Measurements from ENCODE around the gene PARD6G. TPM values are rescaled to one million over a fixed set of nuclear protein-coding genes. Genes with fewer than 3 reads are reported as not detected.
"Not testable (repeated sequence)": the region's sequence is repeated elsewhere in the genome, so short reads cannot be mapped to it uniquely, and the experiment has no call there.

Gene PARD6G
- total RNA-seq, 1 donor from 2014 or later: 6.5 TPM

- DNase-seq: peak; percentile 35
These were observed 8.6 kb downstream of the PARD6G start for GRCh38 chr18:80238651-80239260.

GRCh38 chr18:80237519-80237918, 9.8 kb downstream of the PARD6G start:
- H3K27me3 ChIP-seq; H3K4me1 ChIP-seq; ATAC-seq; H3K9me3 ChIP-seq; H3K4me3 ChIP-seq; intact Hi-C loops (cut with DNase I); H3K27ac ChIP-seq; H3K36me3 ChIP-seq; DNase-seq: not testable (repeated sequence)

More at GRCh38 chr18:80238651-80239260, 8.6 kb downstream of the PARD6G start:
- no peaks in the 10 kb centered on the region for H3K36me3 ChIP-seq
- no peak overlapping the region for H3K27ac ChIP-seq
- TF ChIP-seq CTCF (IDR thresholded peaks at IDR 0.05): no peak
- intact Hi-C loops (cut with DNase I): no loop called here
- H3K4me3 ChIP-seq: no peak overlapping the region
- no peaks in the 10 kb centered on the region for H3K4me1 ChIP-seq
- peak; percentile 20 for ATAC-seq
- H3K9me3 ChIP-seq: no peaks in the 10 kb centered on the region
- no peaks in the 10 kb centered on the region for H3K27me3 ChIP-seq

GRCh38 chr18:80234398-80234797, 12.9 kb downstream of the PARD6G start:
- no peaks in the 10 kb centered on the region for H3K27me3 ChIP-seq
- no peak for ATAC-seq
- no peak overlapping the region for H3K4me3 ChIP-seq
- no peaks in the 10 kb centered on the region for H3K4me1 ChIP-seq
- DNase-seq: no peak
- intact Hi-C loops (cut with DNase I): no loop called here
- no peaks in the 10 kb centered on the region for H3K9me3 ChIP-seq
- H3K27ac ChIP-seq: no peak overlapping the region
- TF ChIP-seq CTCF (IDR thresholded peaks at IDR 0.05): no peak
- no peaks in the 10 kb centered on the region for H3K36me3 ChIP-seq

- Histone ChIP-seq H3K27me3 (no peaks in the 10 kb centered on the region), H3K4me3 (no peak overlapping the region), H3K4me1 (no peaks in the 10 kb centered on the region), H3K36me3 (no peaks in the 10 kb centered on the region), H3K27ac (no peak overlapping the region), H3K9me3 (no peaks in the 10 kb centered on the region)
- intact Hi-C loops (cut with DNase I): no loop called here
- no peak for ATAC-seq
- no peak for TF ChIP-seq CTCF (IDR thresholded peaks at IDR 0.05)
- DNase-seq: no peak
These were observed 13.4 kb downstream of the PARD6G start for GRCh38 chr18:80233899-80234298.

- Histone ChIP-seq H3K4me3 (no peak overlapping the region), H3K4me1 (no peaks in the 10 kb centered on the region), H3K27me3 (no peaks in the 10 kb centered on the region), H3K9me3 (no peaks in the 10 kb centered on the region), H3K36me3 (no peaks in the 10 kb centered on the region), H3K27ac (no peak overlapping the region)
- no peak for DNase-seq
- intact Hi-C loops (cut with DNase I): no loop called here
- no peak for TF ChIP-seq CTCF (IDR thresholded peaks at IDR 0.05)
- no peak for ATAC-seq
These were observed 14.0 kb downstream of the PARD6G start for GRCh38 chr18:80233201-80233835.

GRCh38 chr18:80232710-80233109, 14.6 kb downstream of the PARD6G start:
- Histone ChIP-seq H3K27me3 (no peaks in the 10 kb centered on the region), H3K4me3 (no peak overlapping the region), H3K27ac (no peak overlapping the region), H3K36me3 (no peaks in the 10 kb centered on the region), H3K4me1 (no peaks in the 10 kb centered on the region), H3K9me3 (no peaks in the 10 kb centered on the region)
- ATAC-seq: no peak
- intact Hi-C loops (cut with DNase I): no loop called here
- TF ChIP-seq CTCF (IDR thresholded peaks at IDR 0.05): no peak
- DNase-seq: peak; percentile 33

All from upper lobe of right lung (tissue), 1 donor.